Lower leg skin (tissue), 4 donors: ENCODE data around the gene RAB38. TPM values are rescaled to one million over a fixed set of nuclear protein-coding genes. Genes with fewer than 3 reads are reported as not detected.

Experiments
- DNase-seq, 2 donors: peaks; one replicate each; pipeline ENCODE4 v3.0.0-alpha.2; 2019; ENCODE audit warnings: low spot score in 2 of 2
- H3K4me3 ChIP-seq: fragments of 200-600 bp; sonication (generic); 2 replicates; pipeline ENCODE4 v1.5.1; 2017; ENCODE audit warnings: mild to moderate bottlenecking, low read depth; ENCODE audit not compliant: poor library complexity, severe bottlenecking
- POLR2A ChIP-seq, 2 donors: fragments of 450-650 bp; IDR thresholded peaks; one replicate each; pipeline ENCODE4 v1.6.1; 2016 to 2017; ENCODE audit warnings: antibody characterized with exemption in 2 of 2, mild to moderate bottlenecking in 1 of 2, moderate library complexity in 1 of 2
- WGBS, 2 donors: methylation state at CpG; one replicate each; pipeline ENCODE4 v1.1.5; 2018; 5-methylcytosine and 5-hydroxymethylcytosine counted together
- intact Hi-C: fragments of 100-400 bp; cut with DNase I; formaldehyde crosslinking; loops from one replicate; pipeline ENCODE4 v1.15.0; 2023; ENCODE audit warnings: low total_unique reads
- total RNA-seq, 4 donors: library from RNA; depleted of rRNA; stranded (reverse); fragments of >200 nt; gene quantifications; one replicate each; pipeline ENCODE4 v1.1.0, GENCODE V29; 2016
- TF ChIP-seq, protein P1 (sequence below), 3 donors: fragments of 450-650 bp; IDR thresholded peaks; one replicate each; pipeline ENCODE4 v1.5.1; 2016; ENCODE audit warnings: antibody characterized with exemption in 3 of 3, mild to moderate bottlenecking in 3 of 3, moderate library complexity in 2 of 3

The RAB38 gene
- total RNA-seq, 4 donors from 2014 or later: 26.9 to 87.3 (median 69.6) TPM

DNA sequence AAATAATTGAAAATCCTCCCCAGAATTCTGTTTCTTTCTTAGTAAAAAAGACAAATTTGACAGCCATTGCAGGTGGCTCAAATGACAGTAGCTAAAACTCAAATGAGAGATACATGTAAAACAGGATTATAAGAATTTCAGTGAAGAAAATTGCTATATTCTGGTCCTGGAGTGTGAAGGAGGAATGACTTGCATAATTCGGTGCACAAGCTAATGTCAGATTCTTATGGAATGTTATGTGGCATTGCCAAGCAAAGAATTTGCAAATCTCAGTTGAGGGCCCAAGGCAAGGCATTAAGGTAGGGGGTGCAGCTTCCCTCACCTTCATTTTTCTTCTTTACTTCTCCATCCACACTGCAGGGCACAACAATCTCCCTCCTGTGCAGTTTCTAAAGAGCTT, 35.4 kb downstream of the RAB38 start:
- intact Hi-C loops: no loop called here

DNA sequence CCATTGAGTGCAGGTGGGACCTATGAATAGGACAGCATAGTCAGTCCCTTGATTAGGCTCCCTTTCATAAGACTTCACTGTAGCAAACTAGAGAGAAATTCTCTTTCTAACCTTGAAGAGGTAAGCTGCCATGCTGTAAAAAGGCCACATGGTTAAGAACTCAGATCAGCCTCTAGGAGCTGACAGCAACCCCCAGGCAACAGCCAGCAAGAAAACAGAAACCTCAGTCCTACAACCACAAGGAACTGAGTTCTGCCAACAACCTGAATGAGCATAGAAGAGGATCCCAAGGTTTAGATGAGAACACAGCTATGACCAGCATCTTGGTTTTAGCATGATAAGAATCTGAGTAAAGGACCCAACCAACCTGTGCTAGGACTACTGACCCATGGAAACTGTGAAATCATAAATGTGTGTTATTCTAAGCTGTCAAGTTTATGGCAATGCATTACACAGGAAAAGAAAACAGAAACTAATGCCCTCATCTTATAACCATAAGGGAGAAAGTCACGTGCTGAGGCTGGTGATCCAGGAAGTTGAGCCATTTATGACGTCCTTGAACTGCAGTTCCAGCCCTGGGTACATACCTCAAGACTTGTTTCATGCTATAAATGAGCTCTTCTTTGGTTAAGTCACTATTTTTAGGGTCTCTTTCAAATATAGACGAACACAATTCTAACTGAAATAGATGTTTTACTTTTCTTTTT, 43.3 kb downstream of the RAB38 start:
- DNase-seq: no peak
- no peak overlapping the region for H3K4me3 ChIP-seq
- TF ChIP-seq, protein P1, sequence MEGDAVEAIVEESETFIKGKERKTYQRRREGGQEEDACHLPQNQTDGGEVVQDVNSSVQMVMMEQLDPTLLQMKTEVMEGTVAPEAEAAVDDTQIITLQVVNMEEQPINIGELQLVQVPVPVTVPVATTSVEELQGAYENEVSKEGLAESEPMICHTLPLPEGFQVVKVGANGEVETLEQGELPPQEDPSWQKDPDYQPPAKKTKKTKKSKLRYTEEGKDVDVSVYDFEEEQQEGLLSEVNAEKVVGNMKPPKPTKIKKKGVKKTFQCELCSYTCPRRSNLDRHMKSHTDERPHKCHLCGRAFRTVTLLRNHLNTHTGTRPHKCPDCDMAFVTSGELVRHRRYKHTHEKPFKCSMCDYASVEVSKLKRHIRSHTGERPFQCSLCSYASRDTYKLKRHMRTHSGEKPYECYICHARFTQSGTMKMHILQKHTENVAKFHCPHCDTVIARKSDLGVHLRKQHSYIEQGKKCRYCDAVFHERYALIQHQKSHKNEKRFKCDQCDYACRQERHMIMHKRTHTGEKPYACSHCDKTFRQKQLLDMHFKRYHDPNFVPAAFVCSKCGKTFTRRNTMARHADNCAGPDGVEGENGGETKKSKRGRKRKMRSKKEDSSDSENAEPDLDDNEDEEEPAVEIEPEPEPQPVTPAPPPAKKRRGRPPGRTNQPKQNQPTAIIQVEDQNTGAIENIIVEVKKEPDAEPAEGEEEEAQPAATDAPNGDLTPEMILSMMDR (IDR thresholded peaks at IDR 0.05): no peak
- no peak for TF ChIP-seq POLR2A (IDR thresholded peaks at IDR 0.05)
- WGBS, 2 donors: 86 to 90% methylated on average over 3 of the region's 3 CpGs
- intact Hi-C loops: no loop called here

More for the DNA sequence above, 35.4 kb downstream of the RAB38 start:
- WGBS, 2 donors: 38 to 42% methylated on average over 1 of the region's 1 CpG
- TF ChIP-seq, protein P1 (IDR thresholded peaks at IDR 0.05): no peak
- no peak for TF ChIP-seq POLR2A (IDR thresholded peaks at IDR 0.05)
- no peak overlapping the region for H3K4me3 ChIP-seq
- no peak for DNase-seq

DNA sequence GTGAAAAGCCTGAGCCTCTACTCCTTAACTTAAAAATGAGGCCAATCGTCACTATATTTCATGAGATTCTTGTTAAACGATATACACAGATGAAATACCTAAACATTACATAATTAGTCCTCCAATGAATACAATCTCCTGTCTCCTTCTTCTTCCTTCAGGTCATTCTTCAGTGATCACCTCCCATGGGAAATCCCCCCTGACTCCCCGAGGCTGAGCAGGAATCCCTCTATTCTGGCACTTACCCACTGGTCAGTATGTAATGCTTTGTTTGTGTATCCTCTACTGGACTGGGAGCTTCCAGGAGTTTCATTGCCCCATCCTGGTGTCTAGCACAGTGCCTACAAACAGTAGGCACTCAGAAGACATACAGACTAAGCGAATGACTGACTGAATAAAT, 52.3 kb downstream of the RAB38 start:
- TF ChIP-seq POLR2A (IDR thresholded peaks at IDR 0.05): no peak
- intact Hi-C loops: no loop called here
- no peak for DNase-seq
- WGBS, 2 donors: 76 to 81% methylated on average over 4 of the region's 4 CpGs
- H3K4me3 ChIP-seq: no peak overlapping the region

DNA sequence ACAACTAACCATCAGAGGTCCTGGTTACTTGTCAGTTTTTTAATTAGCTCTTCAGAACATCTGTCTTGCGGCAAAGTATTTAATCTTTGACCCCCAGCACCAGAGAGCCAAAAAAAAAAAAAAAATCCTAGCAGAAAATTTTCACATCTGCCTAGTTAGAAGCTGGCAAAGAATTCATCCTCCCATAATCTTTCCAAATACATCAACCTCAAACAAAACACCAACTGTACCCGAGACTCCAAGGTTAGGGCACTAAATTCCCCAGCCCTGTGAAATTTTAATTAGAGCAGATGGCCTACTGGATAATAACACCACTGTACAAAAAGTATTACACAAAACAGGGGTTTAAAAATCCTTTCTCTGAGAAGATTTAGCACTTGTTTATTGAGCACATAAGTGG, 55.7 kb downstream of the RAB38 start:
- no peak for DNase-seq
- TF ChIP-seq, protein P1 (IDR thresholded peaks at IDR 0.05): no peak
- no peak for TF ChIP-seq POLR2A (IDR thresholded peaks at IDR 0.05)
- intact Hi-C loops: no loop called here
- H3K4me3 ChIP-seq: no peak overlapping the region
- WGBS, 2 donors: 55 to 66% methylated on average over 2 of the region's 2 CpGs

DNA sequence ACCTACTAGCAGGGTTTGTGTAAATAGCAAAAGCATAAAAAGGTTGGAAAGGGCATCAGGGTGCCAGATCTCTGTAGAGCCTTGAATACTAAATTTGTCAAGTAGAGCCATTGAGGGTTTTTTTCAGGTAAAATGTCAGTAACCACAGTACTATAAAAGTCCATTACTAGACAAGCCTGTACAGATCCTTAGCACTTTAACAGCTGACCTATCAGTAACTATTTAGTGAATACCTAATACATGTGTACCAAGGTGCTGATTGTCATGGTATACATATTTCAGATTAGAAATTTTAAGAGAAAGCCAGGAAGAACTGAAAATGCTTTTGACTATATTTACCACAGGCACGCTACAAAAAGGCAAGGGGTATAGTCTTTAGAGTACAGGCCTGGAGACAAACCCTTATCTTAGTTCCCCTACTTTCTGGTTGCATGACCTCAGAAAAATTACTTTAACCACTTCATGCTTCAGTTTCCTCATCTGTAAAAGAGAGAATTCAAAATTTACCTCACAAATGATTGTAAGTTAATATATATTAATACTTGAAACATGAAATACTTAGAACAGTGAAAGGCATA, 57.9 kb downstream of the RAB38 start:
- WGBS, 2 donors: 97 to 98% methylated on average over 1 of the region's 1 CpG
- intact Hi-C loops: no loop called here

More for the DNA sequence above, 57.9 kb downstream of the RAB38 start:
- TF ChIP-seq, protein P1 (IDR thresholded peaks at IDR 0.05): no peak
- no peak for TF ChIP-seq POLR2A (IDR thresholded peaks at IDR 0.05)
- no peak for DNase-seq
- no peak overlapping the region for H3K4me3 ChIP-seq
